GM12878 (cell line): Measurements from ENCODE around the gene AKAP5. TPM values are rescaled to one million over a fixed set of nuclear protein-coding genes. Genes with fewer than 3 reads are reported as not detected.

Source experiments
- BMI1 ChIP-seq: fragments of 450-650 bp; IDR thresholded peaks from 2 replicates; pipeline ENCODE4 v1.6.1; 2016; ENCODE audit warnings: mild to moderate bottlenecking, moderate library complexity, borderline replicate concordance
- EGR1 ChIP-seq, 2 experiments: IDR thresholded peaks; 1 replicate in 1 of 2; 2 replicates in 1 of 2; pipeline ENCODE4 v1.6.1; 2011 to 2012; ENCODE audit warnings: low read depth in 2 of 2, low read length in 2 of 2, borderline replicate concordance in 1 of 2, mild to moderate bottlenecking in 1 of 2, moderate library complexity in 1 of 2
- EZH2 ChIP-seq: IDR thresholded peaks from 2 replicates; pipeline ENCODE4 v1.6.1; 2012; ENCODE audit warnings: low read depth, mild to moderate bottlenecking, control low read depth, inconsistent platforms, low read length, borderline replicate concordance; ENCODE audit not compliant: control insufficient read depth
- HDAC6 ChIP-seq: fragments of 200-600 bp; sonication (generic); IDR thresholded peaks from one replicate; pipeline ENCODE4 v1.8.0; 2017; ENCODE audit warnings: antibody characterized with exemption; ENCODE audit not compliant: unreplicated experiment
- IKZF1 ChIP-seq: fragments of 450-650 bp; conservative IDR thresholded peaks from 2 replicates; pipeline ENCODE4 v1.6.1; 2017; ENCODE audit warnings: antibody characterized with exemption, mild to moderate bottlenecking
- MAX ChIP-seq: IDR thresholded peaks from 2 replicates; pipeline ENCODE4 v1.6.1; 2012; ENCODE audit warnings: low read depth, low read length, improper control_type of control experiment
- MTA2 ChIP-seq: fragments of 450-650 bp; IDR thresholded peaks from 2 replicates; pipeline ENCODE4 v1.6.1; 2016; ENCODE audit warnings: low read depth, mild to moderate bottlenecking, moderate library complexity
- NFIC ChIP-seq: IDR thresholded peaks from 2 replicates; pipeline ENCODE4 v1.6.1; 2012; ENCODE audit warnings: low read depth, mild to moderate bottlenecking, inconsistent platforms, low read length, moderate library complexity
- NFXL1 ChIP-seq: fragments of 450-650 bp; IDR thresholded peaks from 2 replicates; pipeline ENCODE4 v1.6.1; 2017; ENCODE audit warnings: antibody characterized with exemption, mild to moderate bottlenecking, borderline replicate concordance
- RELA ChIP-seq: fragments of 450-650 bp; IDR thresholded peaks from 2 replicates; pipeline ENCODE4 v1.8.0; 2014; ENCODE audit warnings: borderline replicate concordance; ENCODE audit not compliant: partially characterized antibody
- SIX5 ChIP-seq: IDR thresholded peaks from 2 replicates; pipeline ENCODE4 v1.6.1; 2011; ENCODE audit warnings: mild to moderate bottlenecking, low read depth, low read length, moderate library complexity; ENCODE audit not compliant: severe bottlenecking
- USF2 ChIP-seq: IDR thresholded peaks from 2 replicates; pipeline ENCODE4 v1.6.1; 2011; ENCODE audit warnings: low read depth, low read length, improper control_type of control experiment, borderline replicate concordance
- ZBTB33 ChIP-seq: fragments of 450-650 bp; IDR thresholded peaks from 2 replicates; pipeline ENCODE4 v1.6.1; 2017; ENCODE audit warnings: mild to moderate bottlenecking
- ZBTB40 ChIP-seq: fragments of 450-650 bp; IDR thresholded peaks from 2 replicates; pipeline ENCODE4 v1.6.1; 2016; ENCODE audit warnings: mild to moderate bottlenecking, moderate library complexity, borderline replicate concordance
- ZNF622 ChIP-seq: fragments of 450-650 bp; IDR thresholded peaks from 2 replicates; pipeline ENCODE4 v1.6.1; 2017; ENCODE audit warnings: mild to moderate bottlenecking, inconsistent platforms
- ZNF687 ChIP-seq: fragments of 450-650 bp; IDR thresholded peaks from 2 replicates; pipeline ENCODE4 v1.6.1; 2017; ENCODE audit warnings: mild to moderate bottlenecking, moderate library complexity
- polyA plus RNA-seq, 11 experiments: library from polyadenylated mRNA; depleted of rRNA in 4 of 11; unstranded in 6 of 11; stranded (reverse) in 5 of 11; fragments of >200 nt; fragmentation: Nextera tagmentation in 4 of 11; fragmentation: Illumina TruSeq in 1 of 11; extraction: Ambion mirVana in 4 of 11; extraction: Trizol in 1 of 11; gene quantifications; 1 replicate in 1 of 11; 2 replicates in 10 of 11; pipeline versions ENCODE4 v1.2.1 to v1.2.3, GENCODE V29; 2011 to 2016; ENCODE audit warnings: inconsistent platforms in 2 of 11, missing spikeins in 2 of 11, low read depth in 1 of 11
- total RNA-seq, 4 experiments: library from RNA; depleted of rRNA in 3 of 4; stranded (reverse); fragments of >200 nt in 3 of 4; fragmentation: Illumina TruSeq in 1 of 4; extraction: Trizol in 1 of 4; gene quantifications; 2 replicates each; pipeline versions ENCODE4 v1.2.1 to v1.2.3, GENCODE V29; 2013 to 2021

The AKAP5 gene
- total and polyA plus RNA-seq, 10 of the 15 experiments (the other 5 are each of a cell fraction or from before 2014, with no cell fraction given), result 0.45 to 5.1 (median 1.7) TPM

- TF ChIP-seq HDAC6, result no peak
- no peak for TF ChIP-seq ZNF622
- TF ChIP-seq USF2, result no peak
- no peak for TF ChIP-seq NFIC
- TF ChIP-seq MAX, result no peak
- no peak for TF ChIP-seq NFXL1
- 0 out of 2 replicates have a peak, but pooled peaks have one; percentile 41 for TF ChIP-seq ZNF687
- TF ChIP-seq RELA, result no peak
- no peak for TF ChIP-seq ZBTB33
- TF ChIP-seq ZBTB40, result no peak
- TF ChIP-seq MTA2, result no peak
- TF ChIP-seq EGR1 (IDR thresholded peaks at IDR 0.05; ENCODE audit: borderline replicate concordance in 1 of 2, low read depth in 2 of 2, low read length in 2 of 2), result peak in 1 of 2 experiments; percentile 34; a peak in 1 of 3 replicates
- no peak for TF ChIP-seq SIX5
- TF ChIP-seq IKZF1, result 0 out of 2 replicates have a peak, but pooled peaks have one; percentile 23
- TF ChIP-seq BMI1, result no peak
- TF ChIP-seq EZH2, result no peak
These were observed at the start of gene AKAP5 (continued) for GRCh38 chr14:64465191-64465822.
